Suprapubic skin (tissue), 3 donors: ENCODE data around the gene ATP2C2.

Source experiments
- CTCF ChIP-seq, 2 donors: fragments of 200-600 bp in 1 of 2; fragments of 450-650 bp in 1 of 2; sonication (generic) in 1 of 2; IDR thresholded peaks; one replicate each; pipeline ENCODE4 v1.5.1; 2016 to 2019; ENCODE audit warnings: antibody characterized with exemption in 2 of 2, mild to moderate bottlenecking in 1 of 2, moderate library complexity in 1 of 2
- EP300 ChIP-seq: sonication (generic); formaldehyde crosslinking; IDR thresholded peaks from one replicate; pipeline ENCODE4 v1.6.1; 2017; ENCODE audit warnings: antibody characterized with exemption

- TF ChIP-seq CTCF (IDR thresholded peaks at IDR 0.05) (no peak), EP300 (no peak)
Measured at GRCh38 chr16:84370723-84371552, 2.6 kb downstream of the ATP2C2 start.
